ENCODE measurements around the gene DECR2. TPM values are rescaled to one million over a fixed set of nuclear protein-coding genes. Genes with fewer than 3 reads are reported as not detected.

The DECR2 gene
- polyA plus RNA-seq, 3 donors: 5.7 to 12.8 (median 8.7) TPM

DNA sequence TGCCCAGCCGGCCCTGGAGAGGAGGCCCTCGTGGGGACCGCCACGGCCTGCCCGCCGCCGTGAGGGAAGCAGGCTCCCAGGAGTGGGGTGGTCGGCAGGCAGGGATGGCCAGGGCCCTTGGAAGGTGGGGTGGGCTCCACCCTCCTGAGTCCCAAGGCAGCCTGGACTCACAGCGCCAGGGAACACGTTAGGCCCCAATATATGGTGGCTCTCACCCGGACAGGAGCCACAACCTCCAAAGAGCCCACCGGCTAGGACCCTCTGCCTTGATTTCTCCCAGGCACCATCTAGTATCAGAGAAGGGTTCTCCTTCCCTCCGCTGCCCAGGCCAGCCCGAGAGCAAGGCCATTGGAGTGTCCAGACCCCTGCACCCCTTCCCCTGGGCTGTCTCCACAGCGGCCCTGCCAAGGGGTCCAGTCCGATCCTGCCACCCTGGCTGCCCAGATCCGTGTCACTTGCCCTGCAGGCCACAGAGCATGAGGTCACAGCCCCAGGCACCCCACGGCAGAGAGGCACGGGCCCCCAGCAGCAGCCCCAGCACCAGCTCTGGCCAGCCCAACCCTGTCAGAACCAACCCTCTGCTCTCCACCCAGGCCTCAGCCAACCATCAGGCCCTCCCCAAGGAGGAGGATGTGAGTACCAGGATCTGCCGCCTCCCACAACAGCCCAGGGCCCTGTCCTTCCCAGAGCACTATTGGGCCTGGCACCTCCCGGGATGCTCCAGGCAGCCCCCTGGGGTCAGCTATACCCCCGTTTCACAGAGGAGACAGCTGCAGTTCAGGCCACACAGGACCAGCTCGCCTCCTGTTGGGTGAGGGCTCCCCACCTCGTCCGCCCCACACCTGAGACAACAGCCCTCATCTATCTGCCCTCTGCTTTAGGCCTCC is 48.0 kb upstream of the DECR2 start:
- WGBS (ENCODE audit: insufficient coverage): 72% methylated on average over 21 of the region's 25 CpGs
- H3K27ac ChIP-seq (ENCODE audit: low read depth in 1 of 2, low read length in 2 of 2): no peak overlapping the region
- intact Hi-C loops (cut with micrococcal nuclease): loop anchor here (2.0 to 5.0 kb wide), 4 partner anchors 29 to 126 kb away; partner anchors contain the start of genes FAM234A (in 1 of the 2) and LUC7L (in 1 of the 2)
- peak overlapping the region; percentile 24 to 68 (median 30) for H3K4me3 ChIP-seq (replicated peaks in 1 of 3; ENCODE audit: low read depth in 2 of 3, low read length in 3 of 3)
- TF ChIP-seq, protein P1, sequence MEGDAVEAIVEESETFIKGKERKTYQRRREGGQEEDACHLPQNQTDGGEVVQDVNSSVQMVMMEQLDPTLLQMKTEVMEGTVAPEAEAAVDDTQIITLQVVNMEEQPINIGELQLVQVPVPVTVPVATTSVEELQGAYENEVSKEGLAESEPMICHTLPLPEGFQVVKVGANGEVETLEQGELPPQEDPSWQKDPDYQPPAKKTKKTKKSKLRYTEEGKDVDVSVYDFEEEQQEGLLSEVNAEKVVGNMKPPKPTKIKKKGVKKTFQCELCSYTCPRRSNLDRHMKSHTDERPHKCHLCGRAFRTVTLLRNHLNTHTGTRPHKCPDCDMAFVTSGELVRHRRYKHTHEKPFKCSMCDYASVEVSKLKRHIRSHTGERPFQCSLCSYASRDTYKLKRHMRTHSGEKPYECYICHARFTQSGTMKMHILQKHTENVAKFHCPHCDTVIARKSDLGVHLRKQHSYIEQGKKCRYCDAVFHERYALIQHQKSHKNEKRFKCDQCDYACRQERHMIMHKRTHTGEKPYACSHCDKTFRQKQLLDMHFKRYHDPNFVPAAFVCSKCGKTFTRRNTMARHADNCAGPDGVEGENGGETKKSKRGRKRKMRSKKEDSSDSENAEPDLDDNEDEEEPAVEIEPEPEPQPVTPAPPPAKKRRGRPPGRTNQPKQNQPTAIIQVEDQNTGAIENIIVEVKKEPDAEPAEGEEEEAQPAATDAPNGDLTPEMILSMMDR (IDR thresholded peaks at IDR 0.05): no peak
- H3K4me2 ChIP-seq (replicated peaks; ENCODE audit: extremely low read depth, low read length, poor library complexity, severe bottlenecking): peak overlapping the region; percentile 71
- peaks cover 21% of the 10 kb centered on the region for H4K20me1 ChIP-seq (ENCODE audit: insufficient read depth, low read length)
- peaks cover 0 to 2% (median 0%) of the 10 kb centered on the region in 7 donors for H3K9me3 Mint-ChIP-seq
- peak overlapping the region; percentile 44 for H2AFZ ChIP-seq (ENCODE audit: insufficient read depth, low read depth, low read length, poor library complexity, severe bottlenecking)
- H3K36me3 ChIP-seq (replicated peaks in 1 of 2; ENCODE audit: control insufficient read depth in 1 of 2, insufficient read depth in 2 of 2, low read length in 2 of 2): peaks cover 0 to 2% of the 10 kb centered on the region in 2 donors
- no peaks in the 10 kb centered on the region for H3K27me3 ChIP-seq (ENCODE audit: control insufficient read depth in 2 of 2, insufficient read depth in 2 of 2, low read length in 2 of 2)
- H3K4me3 Mint-ChIP-seq: no peak overlapping the region
- peaks cover 8 to 12% of the 10 kb centered on the region in 2 donors for H3K36me3 Mint-ChIP-seq
- H3K4me1 ChIP-seq (ENCODE audit: control insufficient read depth in 1 of 2, insufficient read depth in 2 of 2, low read length in 2 of 2): peaks cover 12 to 20% of the 10 kb centered on the region in 2 donors
- H3K27me3 Mint-ChIP-seq (ENCODE audit: low read depth in 3 of 3): peaks cover 0 to 4% (median 3%) of the 10 kb centered on the region in 3 donors
- DNase-seq: no peak
- peaks cover 27% of the 10 kb centered on the region for H3K4me1 Mint-ChIP-seq
- H3K9ac ChIP-seq (ENCODE audit: insufficient read depth, low read length, poor library complexity, severe bottlenecking): no peak overlapping the region
- H3K9me3 ChIP-seq (replicated peaks in 1 of 2; ENCODE audit: control insufficient read depth in 1 of 2, insufficient read depth in 1 of 2, low read length in 2 of 2): no peaks in the 10 kb centered on the region
- H3K79me2 ChIP-seq (ENCODE audit: insufficient read depth, low read length): peaks cover 33% of the 10 kb centered on the region
- H3K27ac Mint-ChIP-seq: peak overlapping the region in 3 of 7 donors; percentile 16 to 70 (median 61)

DNA sequence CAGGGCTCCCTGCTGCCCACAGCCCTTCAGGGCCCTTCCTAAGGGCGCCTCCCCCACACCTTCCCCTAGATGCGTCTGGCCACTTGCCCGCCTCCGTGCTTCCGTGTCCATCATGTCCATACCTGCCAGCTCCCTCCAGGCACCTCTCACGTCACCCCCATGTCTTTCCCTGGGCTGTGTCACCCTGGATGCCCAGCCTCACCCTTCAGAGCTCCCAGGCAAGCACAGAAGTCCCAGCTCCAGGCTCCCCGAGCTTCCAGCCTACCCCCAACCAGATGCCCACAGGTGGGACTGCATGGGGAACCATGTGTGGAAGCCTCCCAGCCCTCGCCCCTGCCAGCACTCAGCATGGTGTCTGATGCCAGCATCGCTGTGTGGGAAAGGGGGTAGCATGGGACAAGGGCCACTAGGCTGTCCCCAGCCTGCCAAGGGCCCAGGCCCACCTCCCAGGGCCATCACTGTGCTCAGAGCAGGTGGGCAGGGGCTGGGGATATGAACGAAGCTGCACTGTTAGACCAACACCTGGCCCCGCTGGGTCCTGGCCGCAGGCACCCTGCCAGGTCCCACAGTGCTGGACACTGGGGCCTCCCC is 47.3 kb upstream of the DECR2 start:
- Mint-ChIP-seq H3K36me3 (peaks cover 8 to 12% of the 10 kb centered on the region in 2 donors), H3K9me3 (peaks cover 0 to 2% (median 0%) of the 10 kb centered on the region in 7 donors), H3K4me1 (peaks cover 23% of the 10 kb centered on the region), H3K27ac (peak overlapping the region in 2 of 7 donors; percentile 61 to 70), H3K27me3 (ENCODE audit: low read depth in 3 of 3) (peaks cover 0 to 4% (median 3%) of the 10 kb centered on the region in 3 donors), H3K4me3 (no peak overlapping the region)
- Histone ChIP-seq H2AFZ (ENCODE audit: insufficient read depth, low read depth, low read length, poor library complexity, severe bottlenecking) (no peak overlapping the region), H3K9me3 (replicated peaks in 1 of 2; ENCODE audit: control insufficient read depth in 1 of 2, insufficient read depth in 1 of 2, low read length in 2 of 2) (no peaks in the 10 kb centered on the region), H3K4me1 (ENCODE audit: control insufficient read depth in 1 of 2, insufficient read depth in 2 of 2, low read length in 2 of 2) (peaks cover 12 to 20% of the 10 kb centered on the region in 2 donors), H3K4me2 (replicated peaks; ENCODE audit: extremely low read depth, low read length, poor library complexity, severe bottlenecking) (no peak overlapping the region), H3K79me2 (ENCODE audit: insufficient read depth, low read length) (peaks cover 26% of the 10 kb centered on the region), H4K20me1 (ENCODE audit: insufficient read depth, low read length) (peaks cover 17% of the 10 kb centered on the region), H3K4me3 (replicated peaks in 1 of 3; ENCODE audit: low read depth in 2 of 3, low read length in 3 of 3) (no peak overlapping the region), H3K27me3 (ENCODE audit: control insufficient read depth in 2 of 2, insufficient read depth in 2 of 2, low read length in 2 of 2) (no peaks in the 10 kb centered on the region), H3K36me3 (replicated peaks in 1 of 2; ENCODE audit: control insufficient read depth in 1 of 2, insufficient read depth in 2 of 2, low read length in 2 of 2) (peaks cover 0 to 2% of the 10 kb centered on the region in 2 donors), H3K9ac (ENCODE audit: insufficient read depth, low read length, poor library complexity, severe bottlenecking) (no peak overlapping the region), H3K27ac (ENCODE audit: low read depth in 1 of 2, low read length in 2 of 2) (no peak overlapping the region)
- WGBS (ENCODE audit: insufficient coverage): 92% methylated on average over 11 of the region's 12 CpGs
- TF ChIP-seq, protein P1 (IDR thresholded peaks at IDR 0.05): no peak
- no peak for DNase-seq
- intact Hi-C loops (cut with micrococcal nuclease): loop anchor here (5.0 kb wide), 2 partner anchors 52 to 127 kb away; partner anchors contain the start of gene LUC7L (in 1 of the 2)
